DMS53 treated with DMSO at 0.1 percent for 48 hours (cell line): ENCODE data around the gene SLC12A7.
"Not testable (repeated sequence)": the region's sequence is repeated elsewhere in the genome, so short reads cannot be mapped to it uniquely, and the experiment has no call there.

Experiments used
- DNase-seq: peaks from one replicate; lab custom pipeline; 2025; ENCODE audit not compliant: unreplicated experiment; lab: John Stamatoyannopoulos, UW

Gene SLC12A7

DNA sequence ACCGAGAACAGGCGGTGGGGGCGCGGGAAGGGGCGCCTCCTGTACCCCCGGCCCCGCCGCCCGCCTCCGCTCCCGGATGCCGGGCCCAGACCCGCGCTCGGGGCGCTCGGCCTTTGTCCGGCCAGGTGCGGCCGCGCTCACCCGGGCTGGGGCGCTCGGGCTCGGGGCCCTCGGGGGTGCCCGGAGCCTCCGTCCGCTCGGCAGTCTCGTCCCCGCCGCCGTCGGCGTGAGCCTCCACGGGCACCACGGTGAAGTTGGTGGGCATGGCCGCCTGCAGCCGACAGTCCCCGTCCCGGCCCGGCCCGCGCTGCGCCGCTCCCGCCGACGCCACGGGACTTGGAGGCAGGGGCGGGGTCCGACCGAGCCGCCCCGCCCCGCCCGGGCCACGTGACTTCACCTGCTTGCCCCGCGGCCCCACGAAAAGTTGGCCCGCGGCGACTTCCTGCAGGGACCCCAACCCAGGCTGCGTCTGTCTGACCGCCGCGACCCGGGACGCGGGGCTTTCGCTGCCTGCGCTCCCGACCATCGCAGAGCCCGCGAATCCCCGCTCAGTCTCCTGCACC, at the start of gene SLC12A7:
Gene SLC12A7, minus strand, starts transcription at position 337 of the 563 bp plus-strand sequence. Its CDS starts 72 bp downstream, at position 265.
- peak; percentile 51 for DNase-seq

DNA sequence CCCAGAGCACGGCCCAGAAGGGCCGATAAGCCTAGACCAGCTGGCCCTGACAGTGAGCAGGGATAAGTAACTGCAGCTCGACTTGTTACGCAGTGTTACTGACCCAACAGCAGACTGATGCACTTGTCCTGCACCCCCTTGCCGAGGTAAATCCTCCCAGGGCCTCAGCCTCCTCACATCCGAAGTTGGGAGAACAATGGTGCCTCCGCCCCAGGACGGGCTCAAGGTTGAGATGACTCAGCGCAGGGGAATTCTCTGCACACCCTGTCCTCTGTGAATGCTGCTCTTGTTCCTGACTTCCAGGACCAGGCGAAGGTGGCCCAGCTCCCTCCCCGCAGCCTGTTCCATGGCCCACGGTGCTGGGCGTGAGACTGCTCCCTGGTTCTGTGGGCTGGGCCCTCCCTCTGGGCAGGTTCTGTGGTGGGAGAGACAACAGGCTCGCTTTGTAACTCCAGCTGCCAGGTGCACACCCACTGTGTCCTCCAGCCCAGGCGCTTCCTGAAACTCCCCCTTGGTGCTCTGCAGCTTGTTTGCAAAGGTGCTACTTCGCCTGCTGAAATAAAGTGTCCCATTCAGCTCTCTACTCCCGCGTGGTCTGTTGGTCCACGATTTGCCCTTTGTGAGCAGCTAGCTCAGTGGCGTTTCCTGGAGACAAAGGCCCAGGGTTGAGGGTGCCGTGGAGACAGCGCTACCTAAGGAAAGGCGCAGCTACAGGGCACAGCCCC, 49.4 kb upstream of the SLC12A7 start:
- DNase-seq: no peak

DNA sequence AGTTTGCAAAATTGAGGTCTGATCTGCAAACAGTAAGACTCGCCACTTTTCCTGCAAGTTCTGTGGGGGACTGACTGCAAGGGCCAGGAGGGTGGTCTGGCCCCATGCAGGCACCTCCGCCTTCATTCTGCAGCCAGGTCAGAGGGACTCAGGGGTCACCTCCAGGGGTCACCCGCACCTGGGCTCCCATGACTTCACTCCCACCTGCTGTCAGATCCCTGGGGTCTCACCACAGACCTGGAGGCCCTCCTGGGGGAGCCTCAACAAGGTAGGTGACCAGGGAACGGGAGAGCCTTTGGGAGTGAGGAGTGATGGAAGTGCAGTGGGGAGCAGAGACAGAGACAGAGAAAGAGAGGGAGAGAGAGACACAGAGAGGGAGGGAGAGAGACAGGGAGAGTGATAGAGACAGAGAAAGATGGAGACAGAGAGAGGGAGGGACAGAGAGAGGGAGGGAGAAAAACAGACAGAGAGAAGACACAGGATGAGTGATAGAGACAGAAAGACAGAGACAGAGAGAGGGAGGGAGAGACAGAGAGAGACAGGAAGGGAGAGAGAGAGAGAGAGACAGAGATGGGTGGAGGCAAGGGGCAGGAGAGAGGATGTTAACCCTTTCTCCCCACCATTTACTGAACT, 48.0 kb upstream of the SLC12A7 start:
- DNase-seq: no peak

DNA sequence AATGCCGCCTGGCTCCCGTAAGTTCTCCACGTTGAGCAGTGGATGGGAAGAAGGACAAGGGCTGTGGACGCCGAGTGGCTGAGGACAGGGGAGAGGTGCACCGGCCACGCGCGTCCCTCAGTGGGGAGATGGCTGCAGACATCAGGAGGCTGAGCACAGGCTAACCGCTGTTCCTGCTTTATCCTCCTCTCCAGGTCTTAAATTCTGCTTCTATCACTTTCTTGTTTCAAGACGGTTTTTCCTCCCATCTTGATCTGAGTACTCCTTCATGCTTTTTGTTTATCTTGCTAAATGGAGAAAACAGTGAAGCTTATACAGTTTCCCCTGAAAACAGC, 47.4 kb upstream of the SLC12A7 start:
- DNase-seq: no peak

DNA sequence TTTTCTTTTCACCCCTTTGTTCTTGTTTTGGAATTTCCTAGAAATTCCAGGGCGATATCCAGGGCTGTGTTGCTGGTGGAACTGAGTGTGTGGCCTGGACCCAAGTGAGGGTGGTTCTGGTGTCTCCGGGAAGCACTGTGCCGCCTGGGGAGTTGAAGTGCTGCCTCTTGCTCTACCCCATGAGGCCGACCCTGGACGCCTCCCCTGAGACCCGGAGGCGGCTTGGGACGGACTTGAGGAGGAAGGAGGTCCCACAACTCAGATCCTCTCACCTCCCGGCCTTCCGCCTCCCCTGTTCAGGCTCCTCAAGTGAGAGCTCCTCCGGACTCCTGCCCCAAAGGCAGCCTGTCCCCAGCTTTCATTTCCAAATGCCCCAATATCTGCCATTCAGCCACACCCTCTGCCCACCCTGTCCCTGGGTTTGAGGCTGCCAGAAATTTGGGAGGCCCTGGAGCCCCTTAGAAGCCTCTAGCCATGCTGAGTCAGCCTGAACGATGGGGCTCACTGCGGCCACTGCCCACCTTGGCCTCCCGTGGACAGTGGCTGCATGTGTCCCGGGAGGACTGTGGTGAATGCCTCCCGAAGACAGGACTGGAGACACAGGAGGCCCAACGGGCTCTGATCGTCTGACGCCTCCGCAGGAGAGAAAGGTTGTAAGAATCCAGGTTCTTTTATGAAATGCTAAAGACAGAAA, 46.9 kb upstream of the SLC12A7 start:
- DNase-seq: no peak

DNA sequence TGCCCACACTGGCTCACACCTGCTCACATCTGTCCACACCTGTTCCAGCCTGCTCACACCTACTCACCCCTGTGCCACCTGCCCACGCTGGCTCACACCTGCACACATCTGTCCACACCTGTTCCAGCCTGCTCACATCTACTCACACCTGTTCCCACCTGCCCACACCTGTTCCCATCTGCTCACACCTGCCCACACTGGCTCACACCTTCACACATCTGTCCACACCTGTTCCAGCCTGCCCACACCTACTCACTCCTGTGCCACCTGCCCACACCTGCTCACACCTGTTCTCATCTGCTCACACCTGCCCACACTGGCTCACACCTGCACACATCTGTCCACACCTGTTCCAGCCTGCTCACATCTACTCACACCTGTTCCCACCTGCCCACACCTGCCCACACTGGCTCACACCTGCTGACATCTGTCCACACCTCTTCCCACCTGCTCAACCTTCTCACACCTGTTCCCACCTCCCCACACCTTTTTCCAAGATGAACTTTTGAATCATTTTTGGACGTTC, 45.7 kb upstream of the SLC12A7 start:
- not testable (repeated sequence) for DNase-seq

DNA sequence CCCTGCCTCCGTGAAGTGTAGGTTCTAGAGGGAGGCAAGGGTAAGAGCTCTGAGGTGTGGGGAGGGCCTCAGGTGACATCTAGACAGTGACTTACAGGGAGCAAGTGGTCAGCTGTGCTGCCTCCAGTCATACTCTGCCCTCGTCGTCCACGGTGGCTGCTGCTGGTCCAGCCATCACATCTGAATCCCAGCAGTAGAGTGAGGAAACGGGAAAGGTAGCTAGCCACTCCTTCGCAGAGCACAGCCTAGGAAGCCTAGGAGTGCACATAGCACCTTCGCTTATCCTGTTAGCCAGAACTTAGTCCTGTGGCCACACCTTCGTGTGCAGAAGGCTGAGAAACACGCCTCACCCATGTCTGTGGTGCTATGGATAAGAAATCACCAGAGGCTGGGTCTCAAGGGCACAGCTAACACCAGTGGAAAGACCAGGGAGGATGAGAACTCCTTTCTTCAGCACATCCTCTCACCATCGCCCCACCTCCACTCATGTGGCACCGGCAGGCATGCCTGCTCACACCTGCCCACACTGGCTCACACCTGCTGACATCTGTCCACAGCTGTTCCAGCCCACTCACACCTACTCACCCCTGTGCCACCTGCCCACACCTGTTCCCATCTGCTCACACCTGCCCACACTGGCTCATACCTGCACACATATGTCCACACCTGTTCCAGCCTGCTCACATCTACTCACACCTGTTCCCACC, 45.0 kb upstream of the SLC12A7 start:
- DNase-seq: no peak

DNA sequence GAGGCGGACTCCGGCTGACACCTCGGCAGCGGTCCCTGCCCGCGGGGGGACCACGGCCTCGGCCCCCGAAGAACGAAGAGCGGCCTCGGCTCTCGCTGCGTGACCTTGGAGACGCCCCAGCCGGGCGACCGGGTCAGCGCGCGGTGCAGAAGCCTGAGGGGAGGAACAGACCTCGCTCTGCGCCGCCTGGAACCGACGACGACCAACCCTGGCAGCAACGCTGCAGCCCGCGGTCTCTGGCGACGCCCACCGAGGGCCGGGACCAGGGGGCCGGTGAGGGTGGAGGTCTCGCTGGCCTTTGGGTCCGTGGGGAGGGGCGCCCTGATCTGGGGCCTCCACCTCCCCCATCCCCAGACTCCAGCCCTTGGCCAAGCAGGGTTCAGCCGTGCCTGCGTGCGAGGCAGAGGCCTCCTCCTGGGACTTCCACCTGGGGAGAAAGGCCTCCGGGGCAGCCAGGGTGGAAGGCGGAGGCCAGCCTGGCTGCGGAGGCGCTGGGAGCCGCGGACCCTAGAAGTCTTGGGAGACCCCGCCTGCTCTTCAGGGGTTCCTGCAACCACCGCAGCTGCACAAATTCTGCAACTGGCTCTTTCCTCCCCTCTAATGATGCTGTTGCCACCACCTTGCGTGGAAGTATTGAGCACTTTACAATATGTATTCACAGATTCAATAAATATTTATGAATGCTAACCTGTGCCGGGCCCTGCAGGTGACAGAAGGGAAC, 44.3 kb upstream of the SLC12A7 start:
- DNase-seq: no peak

DNA sequence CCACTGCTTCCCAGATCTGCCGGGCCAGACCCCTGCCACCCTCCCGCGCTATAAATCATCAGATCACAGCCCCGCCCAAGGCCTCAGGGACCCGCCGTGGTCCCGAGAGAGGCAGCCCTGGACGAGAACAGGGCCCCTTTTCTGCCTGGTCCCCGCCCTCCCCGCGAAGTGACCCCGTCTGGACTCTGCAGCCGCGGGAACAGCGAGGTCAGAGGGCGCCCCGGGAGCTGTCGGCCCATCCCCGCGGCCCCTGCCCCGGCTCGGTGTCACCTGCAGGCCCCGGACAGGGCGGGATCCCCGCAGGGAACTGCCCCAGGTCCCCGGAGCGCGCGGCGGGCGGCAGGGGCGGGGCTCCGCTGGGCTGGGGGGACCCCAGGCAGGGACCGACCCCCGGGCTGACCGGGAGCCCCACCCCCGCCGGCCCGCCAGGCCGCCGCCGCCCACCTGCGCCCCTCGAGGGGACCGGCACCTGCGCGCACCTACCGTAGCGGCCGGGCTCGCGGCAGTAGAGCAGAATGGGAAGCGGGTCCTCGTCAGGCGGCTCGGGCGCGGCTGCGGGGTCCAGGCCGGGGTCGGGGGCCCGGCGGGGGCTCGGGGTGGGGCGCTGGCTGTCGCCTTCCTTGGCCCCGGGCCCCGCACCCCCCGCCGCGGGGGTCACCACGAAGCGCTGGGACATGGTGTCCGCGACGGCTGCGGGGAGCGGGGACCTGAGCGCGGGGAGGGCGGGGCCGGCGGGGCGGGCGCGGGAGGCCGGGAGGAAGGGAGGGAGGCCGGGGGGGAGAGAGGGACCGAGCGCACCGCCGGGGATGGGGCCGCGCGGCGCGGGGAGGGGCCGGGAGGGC, 43.5 kb upstream of the SLC12A7 start:
- DNase-seq: no peak

DNA sequence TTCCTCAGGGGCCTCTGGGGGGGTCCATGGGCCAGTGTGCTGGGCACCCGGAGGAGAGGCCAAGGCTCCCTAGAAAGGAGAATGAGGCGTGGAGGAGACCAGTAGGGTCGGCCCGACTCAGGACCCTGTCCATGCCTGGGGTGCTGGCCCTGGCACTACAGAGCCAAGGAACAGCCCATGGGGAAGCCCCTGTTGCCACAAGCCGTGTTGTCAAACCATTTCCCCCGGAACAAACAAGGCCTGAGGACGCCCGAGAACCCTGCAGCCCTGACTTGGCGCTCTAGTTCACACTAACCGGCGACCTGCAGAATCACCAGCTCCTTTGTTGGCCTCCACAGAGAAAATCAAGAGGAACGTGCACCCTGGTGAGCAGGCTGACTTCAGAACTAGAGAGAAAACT, 41.6 kb upstream of the SLC12A7 start:
- no peak for DNase-seq

DNA sequence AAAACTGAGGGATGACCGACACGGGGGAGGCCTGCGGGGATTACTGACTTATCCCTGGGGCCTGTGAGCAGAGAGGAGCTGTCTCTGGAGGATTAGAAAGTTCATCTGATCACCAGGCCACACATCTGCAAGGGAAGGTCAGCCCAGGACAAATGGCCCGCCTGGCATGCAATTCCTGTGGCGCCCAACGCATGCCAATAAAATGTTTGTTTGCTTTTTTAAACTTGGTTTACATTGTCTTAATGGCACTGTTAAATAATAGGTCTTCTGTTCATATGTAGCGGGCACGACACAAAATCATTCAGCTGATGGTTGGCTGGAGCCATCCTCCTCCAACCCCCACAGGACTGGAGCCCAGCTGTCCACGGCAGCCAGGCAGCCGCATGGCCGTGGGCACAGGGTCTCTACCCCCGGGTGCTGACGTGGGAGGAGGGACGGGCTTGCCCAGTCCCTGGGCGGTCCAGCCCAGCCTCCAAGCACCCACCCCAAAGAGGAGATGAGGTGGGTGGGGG, 41.0 kb upstream of the SLC12A7 start:
- no peak for DNase-seq

DNA sequence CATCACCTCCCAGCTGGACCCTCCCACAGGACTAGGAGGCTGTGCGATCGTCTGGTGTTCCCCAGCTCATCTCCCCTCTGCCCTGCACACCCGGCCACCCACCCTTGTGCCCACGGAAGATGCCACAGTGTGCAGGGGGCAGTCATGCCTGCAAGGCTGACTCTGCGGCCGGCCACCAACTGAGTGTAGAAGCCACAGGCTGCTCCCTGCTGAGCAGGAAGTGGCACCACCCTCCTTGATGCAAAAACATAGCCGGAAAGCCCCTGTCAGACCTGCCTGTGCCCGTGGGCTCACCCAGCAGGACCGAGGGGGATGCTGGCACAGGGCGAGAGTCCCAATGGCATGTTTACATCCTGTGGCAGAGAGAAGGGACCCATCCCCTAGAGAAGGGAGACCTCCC, 40.3 kb upstream of the SLC12A7 start:
- DNase-seq: no peak

DNA sequence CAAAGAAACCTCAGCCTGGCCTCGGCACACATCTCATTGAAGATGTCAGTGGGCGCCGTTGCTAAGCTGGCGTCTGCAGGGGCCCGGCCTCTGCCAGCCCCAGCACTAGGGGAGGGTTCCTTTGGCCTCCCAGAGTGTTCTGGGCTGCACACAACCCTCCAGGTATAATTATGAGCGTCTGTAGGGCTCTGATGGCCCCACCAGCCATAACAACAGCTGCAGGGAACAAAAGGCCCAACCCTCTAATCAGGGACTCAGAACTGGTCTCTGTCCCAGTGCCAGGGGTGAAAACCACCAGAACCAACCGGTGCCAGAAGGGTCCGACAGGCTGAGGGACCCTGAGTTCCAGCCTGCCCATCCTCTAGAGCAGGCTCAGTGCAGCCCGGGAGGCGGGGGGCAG, 39.5 kb upstream of the SLC12A7 start:
- DNase-seq: no peak

DNA sequence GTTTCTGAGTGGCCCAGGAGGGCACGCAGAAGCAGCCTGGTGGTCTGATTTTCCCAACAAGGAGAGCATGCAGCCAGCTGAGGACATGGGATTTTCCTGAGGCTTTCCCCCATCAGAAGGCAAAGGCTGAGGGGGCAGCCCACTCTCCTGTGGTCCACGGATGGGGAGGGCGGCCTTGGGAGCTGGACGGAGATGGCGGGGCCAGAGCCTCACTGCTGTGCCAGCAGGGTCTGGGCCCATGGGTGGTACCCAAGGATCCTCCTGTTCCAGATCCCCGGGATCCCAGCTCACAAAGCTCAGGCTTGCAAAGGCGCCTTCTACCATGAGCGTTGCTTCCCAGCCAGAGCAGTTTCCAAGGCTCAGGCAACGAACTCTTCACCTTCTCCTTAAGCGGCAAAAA, 39.0 kb upstream of the SLC12A7 start:
- DNase-seq: no peak

DNA sequence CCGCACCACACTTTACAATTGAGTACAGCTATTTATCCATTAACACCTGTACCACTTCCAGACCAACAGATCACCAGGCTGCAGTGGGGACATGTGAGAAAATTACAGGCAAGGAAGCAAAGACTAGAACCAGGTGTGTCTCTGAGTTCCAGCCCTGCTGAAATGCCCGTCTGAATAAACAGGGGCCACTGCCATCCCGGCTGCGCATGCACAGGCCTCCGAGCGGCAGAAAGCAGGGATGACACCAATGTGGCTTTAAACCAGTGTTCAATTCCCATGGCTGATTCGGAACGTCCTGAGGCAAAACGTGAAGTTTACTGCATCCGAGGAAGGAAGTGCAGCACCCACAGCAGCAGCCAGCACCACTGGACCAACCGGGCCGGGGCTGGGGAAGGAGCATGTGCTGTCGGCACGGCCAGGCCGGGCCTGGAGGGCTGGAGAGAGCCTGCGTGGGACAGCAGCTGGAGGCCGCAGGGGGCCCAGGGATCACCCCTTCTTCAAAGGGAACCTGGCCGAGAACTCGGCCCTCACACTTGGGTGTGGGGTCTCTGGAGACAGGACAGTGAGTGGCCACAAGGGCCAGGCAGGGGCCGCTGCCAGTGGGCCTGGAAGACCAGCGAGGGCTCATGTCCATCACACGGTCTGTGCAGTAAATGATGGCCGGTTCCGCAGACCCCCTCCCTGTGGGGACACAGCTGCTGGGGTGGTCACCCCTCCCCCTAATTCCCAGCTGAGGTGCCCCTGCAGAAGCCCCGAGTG, 33.0 kb upstream of the SLC12A7 start:
- DNase-seq: no peak

DNA sequence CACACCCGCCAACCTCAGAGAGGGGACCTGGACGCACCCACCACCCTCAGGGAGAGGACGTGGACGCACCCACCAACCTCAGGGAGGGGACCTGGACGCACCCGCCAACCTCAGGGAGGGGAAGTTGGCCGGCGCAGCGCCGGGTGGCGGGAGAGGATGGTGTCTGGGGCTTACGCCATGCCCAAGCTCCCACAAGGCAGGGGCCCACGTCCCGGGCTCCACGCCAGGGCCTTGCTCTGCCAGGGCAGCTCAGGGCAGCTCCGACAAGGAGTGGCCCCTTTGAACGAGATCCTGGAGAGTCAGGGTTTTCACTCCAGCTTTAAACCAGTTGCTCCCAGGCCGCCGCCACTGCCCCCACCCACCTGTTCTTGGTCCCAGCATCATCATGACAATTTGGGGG, 32.2 kb upstream of the SLC12A7 start:
- DNase-seq: no peak

DNA sequence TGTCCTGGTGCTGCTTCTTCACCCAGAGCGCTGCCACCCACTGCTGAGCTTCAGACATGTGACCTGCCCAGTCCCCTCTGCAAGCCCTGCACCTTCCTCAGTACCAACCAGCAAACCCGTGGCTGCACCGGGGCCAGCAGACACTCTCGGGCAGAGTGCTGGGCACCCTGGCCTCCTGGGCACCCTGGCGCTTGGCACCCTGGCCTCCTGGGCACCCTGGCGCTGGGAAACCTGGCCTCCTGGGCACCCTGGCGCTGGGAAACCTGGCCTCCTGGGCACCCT, 31.7 kb upstream of the SLC12A7 start:
- no peak for DNase-seq

DNA sequence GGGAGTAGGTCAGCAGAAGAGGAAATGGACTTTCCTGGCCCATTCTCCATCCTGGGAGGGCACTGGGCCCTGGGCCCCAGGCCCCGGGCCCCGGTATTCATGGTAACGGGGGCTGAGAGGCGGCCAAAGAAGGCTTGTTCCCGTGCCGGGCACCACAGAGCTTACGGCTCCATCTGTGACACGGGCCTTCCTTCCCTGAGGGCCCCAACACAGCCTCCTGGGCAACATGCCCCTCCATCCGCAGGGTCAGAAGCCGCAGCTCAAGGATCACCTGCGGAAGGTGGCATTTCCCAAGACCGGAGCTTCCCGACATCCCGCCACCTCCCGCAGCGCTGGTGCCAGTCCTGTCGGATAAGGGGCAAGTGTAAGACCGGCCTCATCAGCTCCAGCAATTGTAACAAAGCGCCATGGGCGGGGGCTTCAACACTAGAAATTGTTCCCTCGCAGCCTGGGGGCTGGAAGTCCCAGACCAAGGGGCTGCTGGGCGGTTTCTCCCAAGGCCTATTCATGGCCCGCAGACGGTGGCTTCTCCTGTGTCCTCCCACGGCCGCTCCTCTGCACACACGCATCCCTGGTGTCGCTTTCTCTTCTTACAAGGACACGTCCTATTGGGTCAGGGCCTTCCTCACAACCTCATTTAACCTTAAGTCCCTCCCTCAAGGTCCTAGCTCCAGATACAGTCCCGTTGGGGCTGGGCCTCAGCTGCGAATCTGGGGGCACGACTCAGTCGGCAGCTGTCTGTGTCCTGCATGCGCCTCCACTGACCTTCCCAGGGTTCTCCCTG, 31.2 kb upstream of the SLC12A7 start:
- DNase-seq: no peak
